K562 (cell line): ENCODE measurements around the gene MAP3K2. TPM values are rescaled to one million over a fixed set of nuclear protein-coding genes. Genes with fewer than 3 reads are reported as not detected.

Experiments used
- ATF7 ChIP-seq: fragments of 450-650 bp; IDR thresholded peaks from 2 replicates; pipeline ENCODE4 v1.7.1; 2014; ENCODE audit warnings: mild to moderate bottlenecking, moderate library complexity
- BRD4 ChIP-seq: fragments of 200-600 bp; sonication (generic); IDR thresholded peaks from 2 replicates; pipeline ENCODE4 v1.6.1; 2017; ENCODE audit warnings: inconsistent platforms
- CCNT2 ChIP-seq: IDR thresholded peaks from 2 replicates; pipeline ENCODE4 v1.6.1; 2011; ENCODE audit warnings: borderline replicate concordance, low read depth, mild to moderate bottlenecking, moderate library complexity, mixed read lengths, low read length; ENCODE audit not compliant: insufficient read length; ENCODE audit errors: extremely low read depth
- CREBBP ChIP-seq: IDR thresholded peaks from one replicate; pipeline ENCODE4 v1.6.1; 2012; ENCODE audit warnings: low read depth, mild to moderate bottlenecking, control low read depth, inconsistent platforms, low read length
- CTBP1 ChIP-seq: fragments of 450-650 bp; IDR thresholded peaks from 2 replicates; pipeline ENCODE4 v1.6.1; 2016; ENCODE audit warnings: borderline replicate concordance
- ESRRA ChIP-seq: fragments of 450-650 bp; IDR thresholded peaks from 2 replicates; pipeline ENCODE4 v1.6.1; 2014; ENCODE audit warnings: low read depth, mild to moderate bottlenecking, moderate library complexity, borderline replicate concordance
- EZH2 ChIP-seq: IDR thresholded peaks from 2 replicates; pipeline ENCODE4 v1.6.1; 2012; ENCODE audit warnings: low read depth, mild to moderate bottlenecking, inconsistent platforms, low read length, borderline replicate concordance
- IRF9 ChIP-seq: fragments of 450-650 bp; IDR thresholded peaks from 2 replicates; pipeline ENCODE4 v1.6.1; 2016; ENCODE audit warnings: missing biosample characterization, missing genetic modification characterization
- POLR2G ChIP-seq: fragments of 200-400 bp; formaldehyde crosslinking; IDR thresholded peaks from 2 replicates; pipeline ENCODE4 v1.6.1; 2017; ENCODE audit warnings: low read depth, mild to moderate bottlenecking, antibody characterized with exemption, low read length, moderate library complexity
- RBBP5 ChIP-seq: fragments of 200-600 bp; sonication (generic); IDR thresholded peaks from 2 replicates; pipeline ENCODE4 v1.6.1; 2012; ENCODE audit warnings: borderline replicate concordance, mild to moderate bottlenecking, low read length, control low read depth, inconsistent platforms; ENCODE audit not compliant: insufficient read depth, poor library complexity, severe bottlenecking
- SMAD2 ChIP-seq: fragments of 150-350 bp; IDR thresholded peaks from 2 replicates; pipeline ENCODE4 v1.6.1; 2014; ENCODE audit warnings: low read depth, mild to moderate bottlenecking, low read length
- SNIP1 ChIP-seq: fragments of 450-650 bp; IDR thresholded peaks from 2 replicates; pipeline ENCODE4 v1.7.1; 2017; ENCODE audit warnings: low read depth, mild to moderate bottlenecking
- ZBTB2 ChIP-seq: fragments of 450-650 bp; IDR thresholded peaks from 2 replicates; pipeline ENCODE4 v1.6.1; 2016; ENCODE audit warnings: antibody characterized with exemption
- ZNF175 ChIP-seq: fragments of 200-800 bp; sonication (Bioruptor generic); IDR thresholded peaks from 2 replicates; pipeline ENCODE4 v1.6.1; 2016; ENCODE audit warnings: low read depth, mild to moderate bottlenecking, missing genetic modification characterization, missing compliant biosample characterization
- ZNF197 ChIP-seq: fragments of 200-800 bp; sonication (Bioruptor generic); IDR thresholded peaks from 2 replicates; pipeline ENCODE4 v1.6.1; 2016; ENCODE audit warnings: low read depth, missing genetic modification characterization, missing compliant biosample characterization
- ZNF263 ChIP-seq: sonication (generic); formaldehyde crosslinking; IDR thresholded peaks from 2 replicates; pipeline ENCODE4 v1.8.0; 2022; ENCODE audit warnings: mild to moderate bottlenecking, missing genetic modification reagents, borderline replicate concordance
- ZNF431 ChIP-seq: sonication (generic); formaldehyde crosslinking; IDR thresholded peaks from 2 replicates; pipeline ENCODE4 v1.8.0; 2022; ENCODE audit warnings: mild to moderate bottlenecking, missing genetic modification reagents
- ZNF589 ChIP-seq: fragments of 200-800 bp; sonication (Bioruptor generic); IDR thresholded peaks from 2 replicates; pipeline ENCODE4 v1.6.1; 2016; ENCODE audit warnings: low read depth, missing genetic modification characterization, missing compliant biosample characterization
- ZNF766 ChIP-seq: fragments of 200-800 bp; sonication (Bioruptor generic); conservative IDR thresholded peaks from 2 replicates; pipeline ENCODE4 v1.6.1; 2016; ENCODE audit warnings: missing genetic modification characterization, missing compliant biosample characterization
- polyA plus RNA-seq, 8 experiments: library from polyadenylated mRNA; depleted of rRNA in 4 of 8; stranded (reverse) in 5 of 8; unstranded in 3 of 8; fragments of >200 nt; fragmentation: Nextera tagmentation in 2 of 8; fragmentation: Illumina TruSeq in 1 of 8; extraction: Ambion mirVana in 2 of 8; extraction: Trizol in 1 of 8; gene quantifications; 2 replicates each; pipeline versions ENCODE4 v1.2.1 to v1.2.3, GENCODE V29; 2011 to 2014; ENCODE audit warnings: inconsistent platforms in 1 of 8, missing spikeins in 1 of 8
- total RNA-seq, 7 experiments: library from RNA; depleted of rRNA in 6 of 7; stranded (reverse); fragments of >200 nt in 6 of 7; fragmentation: Illumina TruSeq in 2 of 7; extraction: Trizol in 2 of 7; gene quantifications; 2 replicates each; pipeline versions ENCODE4 v1.2.1 to v1.2.3, GENCODE V29; 2011 to 2021; ENCODE audit warnings: low replicate concordance in 1 of 7
- TF ChIP-seq, protein P1 (sequence below): fragments of 200-800 bp; sonication (Bioruptor generic); IDR thresholded peaks from 2 replicates; pipeline ENCODE4 v1.6.1; 2017; ENCODE audit warnings: missing genetic modification characterization, missing compliant biosample characterization
- TF ChIP-seq, protein P2 (sequence below): fragments of 250-450 bp; sonication (Bioruptor Pico); IDR thresholded peaks from 2 replicates; pipeline ENCODE4 v1.5.0; 2020; ENCODE audit warnings: mild to moderate bottlenecking, borderline replicate concordance

The MAP3K2 gene
- total and polyA plus RNA-seq, 9 of the 15 experiments (the other 6 are each of a cell fraction or from before 2014, with no cell fraction given), result 1.2 to 14.2 (median 5.7) TPM

- TF ChIP-seq EZH2 (no peak), CTBP1 (peak; percentile 42), POLR2G (no peak), ZNF175 (CRISPR knock-in tag) (peak; percentile 77; the same call in 1 of the 2 replicates), ESRRA (peak; percentile 83), ZNF197 (CRISPR knock-in tag) (peak; percentile 53; the same call in 1 of the 2 replicates), RBBP5 (peak; percentile 29), BRD4 (no peak), ZNF431 (0 out of 2 replicates have a peak, but pooled peaks have one; percentile 35), ZNF589 (CRISPR knock-in tag) (peak; percentile 52; the same call in 1 of the 2 replicates), ZNF766 (peak; percentile 90), ATF7 (no peak), CCNT2 (peak; percentile 41), IRF9 (tag) (no peak), SMAD2 (no peak), CREBBP (no peak), ZNF263 (CRISPR knock-in tag) (no peak), SNIP1 (no peak), ZBTB2 (peak; percentile 30; the same call in 1 of the 2 replicates)
- TF ChIP-seq, protein P1, sequence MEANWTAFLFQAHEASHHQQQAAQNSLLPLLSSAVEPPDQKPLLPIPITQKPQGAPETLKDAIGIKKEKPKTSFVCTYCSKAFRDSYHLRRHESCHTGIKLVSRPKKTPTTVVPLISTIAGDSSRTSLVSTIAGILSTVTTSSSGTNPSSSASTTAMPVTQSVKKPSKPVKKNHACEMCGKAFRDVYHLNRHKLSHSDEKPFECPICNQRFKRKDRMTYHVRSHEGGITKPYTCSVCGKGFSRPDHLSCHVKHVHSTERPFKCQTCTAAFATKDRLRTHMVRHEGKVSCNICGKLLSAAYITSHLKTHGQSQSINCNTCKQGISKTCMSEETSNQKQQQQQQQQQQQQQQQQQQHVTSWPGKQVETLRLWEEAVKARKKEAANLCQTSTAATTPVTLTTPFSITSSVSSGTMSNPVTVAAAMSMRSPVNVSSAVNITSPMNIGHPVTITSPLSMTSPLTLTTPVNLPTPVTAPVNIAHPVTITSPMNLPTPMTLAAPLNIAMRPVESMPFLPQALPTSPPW (CRISPR knock-in tag), result peak; percentile 98
- TF ChIP-seq, protein P2, sequence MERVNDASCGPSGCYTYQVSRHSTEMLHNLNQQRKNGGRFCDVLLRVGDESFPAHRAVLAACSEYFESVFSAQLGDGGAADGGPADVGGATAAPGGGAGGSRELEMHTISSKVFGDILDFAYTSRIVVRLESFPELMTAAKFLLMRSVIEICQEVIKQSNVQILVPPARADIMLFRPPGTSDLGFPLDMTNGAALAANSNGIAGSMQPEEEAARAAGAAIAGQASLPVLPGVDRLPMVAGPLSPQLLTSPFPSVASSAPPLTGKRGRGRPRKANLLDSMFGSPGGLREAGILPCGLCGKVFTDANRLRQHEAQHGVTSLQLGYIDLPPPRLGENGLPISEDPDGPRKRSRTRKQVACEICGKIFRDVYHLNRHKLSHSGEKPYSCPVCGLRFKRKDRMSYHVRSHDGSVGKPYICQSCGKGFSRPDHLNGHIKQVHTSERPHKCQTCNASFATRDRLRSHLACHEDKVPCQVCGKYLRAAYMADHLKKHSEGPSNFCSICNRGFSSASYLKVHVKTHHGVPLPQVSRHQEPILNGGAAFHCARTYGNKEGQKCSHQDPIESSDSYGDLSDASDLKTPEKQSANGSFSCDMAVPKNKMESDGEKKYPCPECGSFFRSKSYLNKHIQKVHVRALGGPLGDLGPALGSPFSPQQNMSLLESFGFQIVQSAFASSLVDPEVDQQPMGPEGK (CRISPR knock-in tag), result no peak
Measured at GRCh38 chr2:127386764-127387654, 766 bp downstream of the MAP3K2 start (continued).
